HepG2 (cell line): ENCODE results near the gene IFNA21.
"Not testable (repeated sequence)": the region's sequence is repeated elsewhere in the genome, so short reads cannot be mapped to it uniquely, and the experiment has no call there.

Experiments used
- NFE2L1 ChIP-seq: sonication (generic); formaldehyde crosslinking; IDR thresholded peaks from 2 replicates; pipeline ENCODE4 v1.4.0; 2020; ENCODE audit warnings: missing genetic modification reagents, mild to moderate bottlenecking, borderline replicate concordance
- XRCC5 ChIP-seq: fragments of 200-400 bp; formaldehyde crosslinking; optimal IDR thresholded peaks from 2 replicates; pipeline ENCODE3; 2017; ENCODE audit warnings: mild to moderate bottlenecking, low read length
- ZSCAN30 ChIP-seq: sonication (generic); formaldehyde crosslinking; IDR thresholded peaks from 2 replicates; pipeline ENCODE4 v1.5.0; 2020; ENCODE audit warnings: mild to moderate bottlenecking, missing genetic modification reagents
- TF ChIP-seq, protein P1 (sequence below), 2 experiments: fragments of 450-650 bp in 1 of 2; sonication (generic) in 1 of 2; formaldehyde crosslinking; IDR thresholded peaks; 2 replicates each; pipeline versions ENCODE4 v1.5.0 to v1.8.0; 2020 to 2022; ENCODE audit warnings: mild to moderate bottlenecking in 1 of 2, missing genetic modification reagents in 1 of 2
- TF ChIP-seq, protein P2 (sequence below): sonication (generic); formaldehyde crosslinking; IDR thresholded peaks from 2 replicates; pipeline ENCODE4 v1.5.1; 2020; ENCODE audit warnings: mild to moderate bottlenecking, missing genetic modification reagents, moderate library complexity
- TF ChIP-seq, protein P3 (sequence below): sonication (generic); formaldehyde crosslinking; IDR thresholded peaks from 2 replicates; pipeline ENCODE4 v1.5.0; 2020; ENCODE audit warnings: mild to moderate bottlenecking, missing genetic modification reagents, moderate library complexity

- TF ChIP-seq, protein P1, sequence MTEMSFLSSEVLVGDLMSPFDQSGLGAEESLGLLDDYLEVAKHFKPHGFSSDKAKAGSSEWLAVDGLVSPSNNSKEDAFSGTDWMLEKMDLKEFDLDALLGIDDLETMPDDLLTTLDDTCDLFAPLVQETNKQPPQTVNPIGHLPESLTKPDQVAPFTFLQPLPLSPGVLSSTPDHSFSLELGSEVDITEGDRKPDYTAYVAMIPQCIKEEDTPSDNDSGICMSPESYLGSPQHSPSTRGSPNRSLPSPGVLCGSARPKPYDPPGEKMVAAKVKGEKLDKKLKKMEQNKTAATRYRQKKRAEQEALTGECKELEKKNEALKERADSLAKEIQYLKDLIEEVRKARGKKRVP (CRISPR knock-in tag; IDR thresholded peaks at IDR 0.05): not testable (repeated sequence)
- TF ChIP-seq NFE2L1; ZSCAN30 (CRISPR knock-in tag); XRCC5: not testable (repeated sequence)
- TF ChIP-seq, protein P2, sequence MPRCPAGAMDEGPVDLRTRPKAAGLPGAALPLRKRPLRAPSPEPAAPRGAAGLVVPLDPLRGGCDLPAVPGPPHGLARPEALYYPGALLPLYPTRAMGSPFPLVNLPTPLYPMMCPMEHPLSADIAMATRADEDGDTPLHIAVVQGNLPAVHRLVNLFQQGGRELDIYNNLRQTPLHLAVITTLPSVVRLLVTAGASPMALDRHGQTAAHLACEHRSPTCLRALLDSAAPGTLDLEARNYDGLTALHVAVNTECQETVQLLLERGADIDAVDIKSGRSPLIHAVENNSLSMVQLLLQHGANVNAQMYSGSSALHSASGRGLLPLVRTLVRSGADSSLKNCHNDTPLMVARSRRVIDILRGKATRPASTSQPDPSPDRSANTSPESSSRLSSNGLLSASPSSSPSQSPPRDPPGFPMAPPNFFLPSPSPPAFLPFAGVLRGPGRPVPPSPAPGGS: not testable (repeated sequence)
- TF ChIP-seq, protein P3, sequence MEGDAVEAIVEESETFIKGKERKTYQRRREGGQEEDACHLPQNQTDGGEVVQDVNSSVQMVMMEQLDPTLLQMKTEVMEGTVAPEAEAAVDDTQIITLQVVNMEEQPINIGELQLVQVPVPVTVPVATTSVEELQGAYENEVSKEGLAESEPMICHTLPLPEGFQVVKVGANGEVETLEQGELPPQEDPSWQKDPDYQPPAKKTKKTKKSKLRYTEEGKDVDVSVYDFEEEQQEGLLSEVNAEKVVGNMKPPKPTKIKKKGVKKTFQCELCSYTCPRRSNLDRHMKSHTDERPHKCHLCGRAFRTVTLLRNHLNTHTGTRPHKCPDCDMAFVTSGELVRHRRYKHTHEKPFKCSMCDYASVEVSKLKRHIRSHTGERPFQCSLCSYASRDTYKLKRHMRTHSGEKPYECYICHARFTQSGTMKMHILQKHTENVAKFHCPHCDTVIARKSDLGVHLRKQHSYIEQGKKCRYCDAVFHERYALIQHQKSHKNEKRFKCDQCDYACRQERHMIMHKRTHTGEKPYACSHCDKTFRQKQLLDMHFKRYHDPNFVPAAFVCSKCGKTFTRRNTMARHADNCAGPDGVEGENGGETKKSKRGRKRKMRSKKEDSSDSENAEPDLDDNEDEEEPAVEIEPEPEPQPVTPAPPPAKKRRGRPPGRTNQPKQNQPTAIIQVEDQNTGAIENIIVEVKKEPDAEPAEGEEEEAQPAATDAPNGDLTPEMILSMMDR (CRISPR knock-in tag): peak; percentile 54
These were observed 16.6 kb upstream of the IFNA21 start for GRCh38 chr9:21182810-21183736.
